ENCODE results near the gene NDUFB6. TPM values are rescaled to one million over a fixed set of nuclear protein-coding genes. Genes with fewer than 3 reads are reported as not detected.
"Not testable (repeated sequence)": the region's sequence is repeated elsewhere in the genome, so short reads cannot be mapped to it uniquely, and the experiment has no call there.

NDUFB6 gene
- total RNA-seq, 2 experiments from 2014 or later, result 57.8 to 59.9 TPM

- POLR2A ChIA-PET, result no interaction called here
Measured at GRCh38 chr9:32573821-32574220, 862 bp upstream of the NDUFB6 start.

DNA sequence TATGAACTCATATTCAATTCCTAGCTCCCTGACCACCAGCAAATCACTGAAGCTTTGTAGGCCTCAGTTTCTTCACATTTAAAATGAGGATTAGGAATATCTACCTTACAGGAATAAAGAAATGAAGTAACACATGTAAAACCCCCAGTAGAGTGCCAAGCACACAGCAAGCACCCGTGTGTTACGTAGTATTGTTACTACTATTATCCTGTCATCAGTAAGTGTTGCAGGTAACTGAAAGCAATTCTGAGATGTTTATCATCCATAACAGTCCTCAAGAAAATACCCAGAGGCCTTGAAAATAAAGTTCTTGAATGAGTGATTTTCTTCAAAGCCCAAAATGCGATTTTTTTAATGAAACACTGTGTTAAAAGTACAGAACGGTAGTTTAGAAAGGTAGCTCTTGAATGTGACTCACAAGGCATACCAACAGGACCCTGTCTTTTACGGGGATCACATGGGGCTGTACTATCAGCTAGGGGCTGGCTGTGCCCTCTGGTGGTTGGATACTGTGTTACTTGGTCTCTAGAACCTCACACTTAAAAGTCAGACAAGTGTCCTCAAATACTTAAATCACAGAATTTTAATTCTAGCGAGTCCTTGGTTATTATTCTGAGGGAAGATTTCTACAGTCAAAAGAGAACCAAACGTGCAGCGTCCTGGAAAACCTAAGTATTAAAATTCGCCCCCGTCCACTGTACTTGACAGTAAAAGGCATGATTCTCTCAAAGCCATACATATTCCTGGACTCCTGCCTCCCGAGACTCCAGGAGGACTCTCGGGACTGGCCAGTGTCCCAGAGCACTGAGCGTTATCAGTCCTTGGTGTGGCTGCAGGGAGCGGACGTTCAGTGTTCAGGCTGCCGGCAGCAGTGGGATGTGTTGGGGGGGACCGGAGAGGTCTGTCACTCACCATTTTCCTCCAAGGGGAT is 725 bp downstream of the NDUFB6 start:
- ChIA-PET CTCF (interaction anchor here (0.6 to 3.5 kb wide), 14 partner anchors 9 to 194 kb away, joined by 3 to 53 read pairs (median 5); partner anchors contain the start of genes ACO1, SMIM27 and TOPORS), POLR2A (interaction anchor here (0.5 to 1.1 kb wide), 5 partner anchors 18 to 432 kb away, joined by 3 to 7 read pairs (median 5); partner anchors contain the start of gene SMIM27)

More at GRCh38 chr9:32573821-32574220, 862 bp upstream of the NDUFB6 start:
- CTCF ChIA-PET, result interaction anchor here (2.0 to 3.5 kb wide), 3 partner anchors 24 to 196 kb away, joined by 7 to 53 read pairs (median 9); partner anchors contain the start of gene ACO1

GRCh38 chr9:32570262-32570661 is 2.7 kb downstream of the NDUFB6 start:
- POLR2A ChIA-PET, result no interaction called here
- CTCF ChIA-PET, result no interaction called here

DNA sequence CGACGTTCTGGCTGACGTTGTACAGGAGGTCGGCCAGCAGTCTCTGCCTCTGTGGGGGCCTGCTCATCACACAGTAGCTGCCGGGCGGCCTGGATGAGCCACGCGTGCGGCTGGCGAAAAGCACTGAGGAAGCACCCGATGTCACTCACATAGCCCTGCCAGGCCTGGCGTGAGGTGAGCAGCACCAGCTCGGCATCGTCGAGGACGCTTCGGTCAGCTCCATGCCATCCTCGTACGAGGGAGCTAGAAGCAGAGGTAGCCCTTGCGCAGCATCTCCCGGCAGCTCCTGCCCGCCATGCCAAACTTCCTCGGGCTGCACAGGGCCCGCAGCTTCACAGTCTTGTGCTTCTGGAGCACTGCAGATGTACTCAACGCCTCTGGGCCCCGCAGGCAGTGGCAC is 6.2 kb downstream of the NDUFB6 start:
- POLR2A ChIA-PET, result no interaction called here
- CTCF ChIA-PET, result no interaction called here

- CTCF ChIA-PET, result interaction anchor here (1.1 kb wide), 1 partner anchor 187 kb away, joined by 4 read pairs; no protein-coding TSS in a partner anchor
- POLR2A ChIA-PET, result no interaction called here
Measured at GRCh38 chr9:32565967-32566366, 7.0 kb downstream of the NDUFB6 start.

- ChIA-PET POLR2A (no interaction called here), CTCF (no interaction called here)
Measured at GRCh38 chr9:32558408-32558934, 14.5 kb downstream of the NDUFB6 start.

DNA sequence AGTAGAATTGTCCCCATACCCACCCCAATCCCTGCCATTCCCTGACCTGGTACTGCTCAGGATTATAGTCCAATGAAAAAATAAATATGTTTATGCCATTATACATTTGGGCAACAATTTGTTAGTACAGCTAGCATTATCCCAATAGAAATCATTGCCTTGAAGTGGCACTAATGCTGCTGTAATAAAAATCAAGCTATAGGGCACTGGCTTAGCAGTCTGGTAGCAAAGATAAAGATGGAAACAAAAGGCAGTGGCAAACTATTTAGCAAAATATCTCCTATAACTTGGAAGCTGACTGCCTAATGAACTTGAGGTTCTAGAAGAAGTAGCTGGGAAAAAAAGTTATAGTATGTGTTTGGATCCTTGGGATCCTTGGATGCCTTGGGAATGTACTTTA is 18.4 kb downstream of the NDUFB6 start:
- POLR2A ChIA-PET, result interaction anchor here (0.6 kb wide), 1 partner anchor 18 kb away, joined by 3 read pairs; no protein-coding TSS in a partner anchor
- CTCF ChIA-PET, result interaction anchor here (0.8 to 2.4 kb wide), 4 partner anchors 9 to 176 kb away, joined by 3 to 8 read pairs (median 4); partner anchors contain the start of gene NDUFB6

DNA sequence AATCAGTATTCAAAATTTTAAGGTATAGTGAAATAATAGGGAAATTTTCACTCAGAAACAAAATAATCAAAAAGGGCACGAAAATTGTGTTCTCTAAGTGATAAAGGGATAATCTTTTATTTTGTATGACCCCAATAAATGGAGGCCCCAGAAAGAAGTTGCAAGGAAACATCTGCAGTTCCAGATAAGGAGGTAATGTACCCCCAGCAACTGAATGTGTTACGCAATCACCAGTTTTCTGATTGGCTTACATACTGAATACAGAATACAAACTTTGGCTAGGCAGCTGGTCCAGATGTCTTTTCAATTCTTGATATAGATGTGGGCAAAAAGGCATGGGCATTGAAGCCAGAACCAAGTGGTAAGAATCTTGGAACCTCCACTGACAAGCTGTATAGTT is 18.9 kb downstream of the NDUFB6 start:
- ChIA-PET POLR2A (interaction anchor here (0.6 kb wide), 1 partner anchor 18 kb away, joined by 3 read pairs; no protein-coding TSS in a partner anchor), CTCF (interaction anchor here (0.8 to 2.4 kb wide), 3 partner anchors 18 to 175 kb away, joined by 3 to 8 read pairs (median 4); partner anchors contain the start of gene NDUFB6)

- ChIA-PET CTCF (interaction anchor here (0.6 to 2.2 kb wide), 6 partner anchors 20 to 387 kb away, joined by 3 to 9 read pairs (median 4); partner anchors contain the start of gene ACO1), POLR2A (interaction anchor here (0.6 to 2.0 kb wide), 4 partner anchors 20 to 472 kb away, joined by 3 to 6 read pairs (median 5); partner anchors contain the start of genes ACO1, DNAJA1 and RIGI)
Measured at GRCh38 chr9:32552172-32552872, 20.6 kb downstream of the NDUFB6 start, which contains the start of the genes SMIM27 and TOPORS. SMIM27 (plus strand) TSS chr9:32552327; CDS start chr9:32552435, 108 bp downstream. TOPORS (minus strand) TSS chr9:32552586; CDS start chr9:32552436, 150 bp downstream.

DNA sequence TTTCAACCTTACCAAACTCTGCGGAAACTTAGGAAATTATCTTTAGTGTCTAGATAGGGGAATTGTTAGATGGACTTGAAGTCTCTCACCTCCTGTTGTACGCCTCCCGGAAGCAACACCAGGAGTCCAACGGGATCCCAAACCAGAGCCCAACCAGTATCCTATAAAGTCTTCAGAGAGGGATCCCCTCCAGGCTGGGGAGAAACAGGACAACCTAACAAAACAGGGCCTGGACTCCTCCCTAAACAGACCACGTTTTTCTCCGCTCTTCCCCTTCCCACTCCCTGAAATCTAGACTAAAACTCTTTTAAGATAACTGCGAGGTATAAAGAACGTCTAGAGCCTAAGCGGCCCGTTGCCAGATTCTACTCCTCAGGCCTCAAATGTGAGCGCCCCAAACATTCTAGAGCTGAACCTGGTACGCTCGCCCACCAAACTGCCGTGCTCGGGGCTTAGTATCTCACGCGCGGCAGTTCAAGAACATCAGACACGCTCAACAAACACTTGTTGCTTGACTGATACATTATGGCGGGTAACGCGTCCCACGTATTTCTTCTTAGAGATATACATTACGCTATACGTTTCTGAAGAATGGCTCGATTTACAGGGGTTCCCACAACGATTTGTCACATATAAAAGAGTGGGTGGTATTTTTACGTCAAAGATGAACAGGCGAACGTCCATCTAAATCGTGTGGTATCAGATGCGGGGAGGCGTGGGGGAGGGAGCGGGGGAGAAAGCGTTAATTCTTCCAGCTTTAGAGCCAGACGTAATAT is 21.5 kb downstream of the NDUFB6 start:
- POLR2A ChIA-PET, result interaction anchor here (0.6 to 2.0 kb wide), 6 partner anchors 12 to 473 kb away, joined by 3 to 8 read pairs (median 5); partner anchors contain the start of genes ACO1, DNAJA1 and RIGI
- CTCF ChIA-PET, result interaction anchor here (0.6 to 2.2 kb wide), 7 partner anchors 21 to 388 kb away, joined by 3 to 9 read pairs (median 4); partner anchors contain the start of gene RIGI

DNA sequence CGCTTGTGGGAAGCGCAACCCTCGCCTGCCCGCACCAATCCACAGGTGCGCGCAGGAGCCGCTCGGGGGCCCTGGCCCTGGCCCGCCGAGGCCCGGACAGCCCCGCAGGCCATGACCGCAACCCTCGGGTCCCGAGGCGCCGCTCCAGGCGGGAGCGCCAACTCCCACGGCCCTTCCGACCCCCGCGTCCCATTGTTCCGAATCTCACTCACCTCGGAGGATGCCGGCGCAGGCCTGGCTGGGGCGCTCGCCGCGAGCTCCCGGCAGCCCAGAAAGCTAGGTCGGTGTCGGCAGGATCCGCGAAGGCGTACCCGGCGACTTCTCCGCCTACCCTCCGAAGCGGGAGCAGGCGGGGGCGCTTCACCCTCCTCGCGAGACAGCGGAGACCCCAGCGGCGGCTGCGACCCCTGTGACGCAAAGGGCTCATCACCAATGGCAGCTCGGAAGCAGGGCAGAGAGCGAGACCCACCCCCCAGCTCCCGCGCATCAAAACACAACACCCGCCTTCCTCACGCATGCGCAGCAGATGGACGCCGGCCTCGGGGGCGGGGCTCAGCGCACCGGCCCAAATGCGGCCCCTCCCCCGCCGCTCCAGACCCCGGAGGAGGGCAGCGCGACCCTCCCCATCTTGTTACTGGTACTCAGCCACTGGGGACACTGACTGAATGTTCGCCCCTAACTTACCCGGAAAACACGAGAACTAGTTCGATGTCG is 22.2 kb downstream of the NDUFB6 start:
- CTCF ChIA-PET, result interaction anchor here (1.0 to 1.9 kb wide), 6 partner anchors 22 to 171 kb away, joined by 3 to 9 read pairs (median 4); partner anchors contain the start of genes NDUFB6 and RIGI
- POLR2A ChIA-PET, result interaction anchor here (1.2 to 2.0 kb wide), 4 partner anchors 13 to 474 kb away, joined by 3 to 8 read pairs (median 7); partner anchors contain the start of genes ACO1, DNAJA1 and RIGI

GRCh38 chr9:32550150-32550561 is 22.8 kb downstream of the NDUFB6 start:
- ChIA-PET CTCF (interaction anchor here (1.0 to 1.9 kb wide), 5 partner anchors 23 to 165 kb away, joined by 3 to 9 read pairs (median 3); partner anchors contain the start of genes NDUFB6 and RIGI), POLR2A (interaction anchor here (1.6 to 2.0 kb wide), 3 partner anchors 24 to 474 kb away, joined by 6 to 8 read pairs (median 8); partner anchors contain the start of genes ACO1, DNAJA1 and RIGI)

- CTCF ChIA-PET, POLR2A ChIA-PET: not testable (repeated sequence)
Measured at GRCh38 chr9:32548213-32548612, 24.7 kb downstream of the NDUFB6 start.

DNA sequence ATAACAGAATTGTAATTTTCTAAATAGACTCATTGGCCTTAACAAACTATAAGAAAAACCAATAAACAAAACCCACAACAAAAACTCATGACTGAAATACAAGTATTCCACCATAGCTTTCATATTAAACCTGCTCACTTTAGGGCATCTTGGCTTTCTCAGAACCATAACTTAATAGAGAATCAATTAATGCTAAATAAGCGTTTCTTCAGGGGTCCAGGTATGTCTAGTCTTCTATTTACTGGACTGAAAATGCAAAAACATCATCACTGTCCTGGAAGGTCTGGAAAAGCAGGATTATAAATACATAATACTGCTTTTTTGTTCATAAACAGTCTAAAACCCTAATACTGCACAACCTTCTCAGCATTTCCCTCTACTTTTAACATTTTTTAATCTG is 27.1 kb downstream of the NDUFB6 start:
- ChIA-PET POLR2A (no interaction called here), CTCF (interaction anchor here (1.2 to 1.9 kb wide), 2 partner anchors 9 to 34 kb away, joined by 3 to 5 read pairs; no protein-coding TSS in a partner anchor)

GRCh38 chr9:32543047-32543446 is 29.9 kb downstream of the NDUFB6 start:
- POLR2A ChIA-PET, result no interaction called here

DNA sequence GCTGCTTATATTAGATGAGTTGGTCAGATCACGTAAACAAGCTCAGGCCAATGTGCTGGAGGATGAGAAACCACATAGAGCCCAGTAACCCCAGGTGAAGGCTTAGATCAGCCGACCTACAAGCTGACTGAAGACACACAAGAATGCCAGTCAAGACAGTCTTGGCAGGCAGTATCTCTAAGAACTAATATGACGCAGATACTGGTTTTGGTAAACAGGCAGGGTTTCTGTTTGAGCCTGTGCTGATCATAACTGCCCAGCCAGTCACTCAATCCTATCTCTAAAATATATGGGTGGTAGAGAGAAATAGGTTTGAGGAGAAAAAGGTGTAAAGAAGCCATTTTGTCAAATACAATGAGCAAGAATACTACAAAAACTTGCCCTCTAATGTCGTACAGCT is 39.1 kb downstream of the NDUFB6 start:
- ChIA-PET CTCF (no interaction called here), POLR2A (no interaction called here)

More at GRCh38 chr9:32543047-32543446, 29.9 kb downstream of the NDUFB6 start:
- CTCF ChIA-PET, result no interaction called here

- CTCF ChIA-PET, result no interaction called here
- POLR2A ChIA-PET, result no interaction called here
Measured at GRCh38 chr9:32533336-32533735, 39.6 kb downstream of the NDUFB6 start.
